Dedifferentiated amniotic fluid mesenchymal stem cell (primary cell): ENCODE results near the gene TESPA1.
"Not testable (repeated sequence)": the region's sequence is repeated elsewhere in the genome, so short reads cannot be mapped to it uniquely, and the experiment has no call there.

Experiments used
- DNase-seq: peaks from one replicate; pipeline ENCODE4 v3.0.0-alpha.2; 2016; ENCODE audit errors: extremely low spot score

Gene TESPA1

GRCh38 chr12:54948171-54948570, 36.4 kb downstream of the TESPA1 start:
- no peak for DNase-seq

GRCh38 chr12:54945082-54945481, 39.5 kb downstream of the TESPA1 start:
- no peak for DNase-seq

- not testable (repeated sequence) for DNase-seq
Observed at GRCh38 chr12:54943292-54943691, 41.3 kb downstream of the TESPA1 start.

GRCh38 chr12:54941659-54942058, 42.9 kb downstream of the TESPA1 start:
- DNase-seq = no peak

GRCh38 chr12:54940727-54941315, 43.7 kb downstream of the TESPA1 start:
- DNase-seq = no peak

GRCh38 chr12:54937929-54938328, 46.6 kb downstream of the TESPA1 start:
- DNase-seq = no peak

- no peak for DNase-seq
Observed at GRCh38 chr12:54937376-54937775, 47.2 kb downstream of the TESPA1 start.

- no peak for DNase-seq
Observed at GRCh38 chr12:54936736-54937135, 47.8 kb downstream of the TESPA1 start.

GRCh38 chr12:54935235-54935951, 49.2 kb downstream of the TESPA1 start:
- peak; percentile 55 for DNase-seq

GRCh38 chr12:54934419-54934818, 50.1 kb downstream of the TESPA1 start:
- no peak for DNase-seq

- no peak for DNase-seq
Observed at GRCh38 chr12:54933376-54933775, 51.2 kb downstream of the TESPA1 start.

GRCh38 chr12:54932691-54933090, 51.9 kb downstream of the TESPA1 start:
- DNase-seq = no peak

- no peak for DNase-seq
Observed at GRCh38 chr12:54932038-54932437, 52.5 kb downstream of the TESPA1 start.

- DNase-seq = no peak
Observed at GRCh38 chr12:54929998-54930397, 54.6 kb downstream of the TESPA1 start.

GRCh38 chr12:54926246-54926645, 58.3 kb downstream of the TESPA1 start:
- DNase-seq = no peak

GRCh38 chr12:54924972-54925707, 59.4 kb downstream of the TESPA1 start:
- DNase-seq = no peak

GRCh38 chr12:54917001-54917488, 67.5 kb downstream of the TESPA1 start:
- DNase-seq = no peak
